ENCODE results near the gene ALG14.
"Not testable (repeated sequence)": the region's sequence is repeated elsewhere in the genome, so short reads cannot be mapped to it uniquely, and the experiment has no call there.

The ALG14 gene

GRCh38 chr1:95005584-95005983, 67.2 kb downstream of the ALG14 start:
- DNase-seq, result no peak

- no peak for DNase-seq
Measured at GRCh38 chr1:95004013-95004412, 68.7 kb downstream of the ALG14 start.

GRCh38 chr1:95003433-95003738, 69.4 kb downstream of the ALG14 start:
- DNase-seq, result no peak

GRCh38 chr1:95002540-95003432, 70.0 kb downstream of the ALG14 start:
- no peak for DNase-seq

- no peak for DNase-seq
Measured at GRCh38 chr1:95002164-95002539, 70.6 kb downstream of the ALG14 start.

GRCh38 chr1:94999456-95000131, 73.2 kb downstream of the ALG14 start:
- DNase-seq, result no peak

- DNase-seq, result no peak
Measured at GRCh38 chr1:94998748-94999147, 74.0 kb downstream of the ALG14 start.

GRCh38 chr1:94998114-94998513, 74.6 kb downstream of the ALG14 start:
- DNase-seq, result no peak

GRCh38 chr1:94995536-94995935, 77.2 kb downstream of the ALG14 start:
- not testable (repeated sequence) for DNase-seq

- no peak for DNase-seq
Measured at GRCh38 chr1:94994805-94995204, 77.9 kb downstream of the ALG14 start.

GRCh38 chr1:94993931-94994645, 78.7 kb downstream of the ALG14 start:
- DNase-seq, result no peak

- no peak for DNase-seq
Measured at GRCh38 chr1:94992863-94993563, 79.7 kb downstream of the ALG14 start.

- no peak for DNase-seq
Measured at GRCh38 chr1:94992161-94992560, 80.6 kb downstream of the ALG14 start.

- DNase-seq, result no peak
Measured at GRCh38 chr1:94989911-94990473, 82.8 kb downstream of the ALG14 start.

GRCh38 chr1:94989398-94989797, 83.4 kb downstream of the ALG14 start:
- DNase-seq, result no peak

GRCh38 chr1:94988356-94988755, 84.4 kb downstream of the ALG14 start:
- no peak for DNase-seq

GRCh38 chr1:94986783-94987182, 86.0 kb downstream of the ALG14 start:
- no peak for DNase-seq

- no peak for DNase-seq
Measured at GRCh38 chr1:94983171-94983739, 89.5 kb downstream of the ALG14 start.

GRCh38 chr1:94982398-94982797, 90.4 kb downstream of the ALG14 start:
- no peak for DNase-seq

GRCh38 chr1:94981575-94981973, 91.2 kb downstream of the ALG14 start:
- DNase-seq, result no peak

- no peak for DNase-seq
Measured at GRCh38 chr1:94980582-94981574, 91.9 kb downstream of the ALG14 start.
